K562 (cell line): ENCODE data around the gene FAM107B. TPM values are rescaled to one million over a fixed set of nuclear protein-coding genes. Genes with fewer than 3 reads are reported as not detected.

Experiments
- ATAC-seq: fragments of 200-7000 bp; cut with Tn5 transposase; 3 replicates; pipeline ENCODE4 v1.9.1; 2020; ENCODE audit warnings: moderate library complexity
- BruUV-seq: library from RNA; stranded (reverse); fragments of 400-500 nt; replicated peaks from 2 replicates; lab custom pipeline; 2021; lab: Mats Ljungman, UMichigan
- CTCF ChIA-PET: fragments of 300-600 bp; formaldehyde crosslinking; extraction: SDS; loops from one replicate; lab custom pipeline; 2021; ENCODE audit warnings: low intra/inter-chr PET ratio; lab: Yijun Ruan, JAX
- POLR2A ChIA-PET: fragments of 300-600, 350-650 bp; sonication (Branson Sonifier 250); formaldehyde crosslinking; extraction: SDS; loops from one replicate; lab custom pipeline; 2021; ENCODE audit warnings: antibody characterized with exemption, inconsistent platforms; lab: Yijun Ruan, JAX
- DNase-seq, 4 experiments: peaks; one replicate each; pipeline versions ENCODE4 v3.0.0 to v3.0.0-alpha.2; 2011 to 2018; ENCODE audit warnings: low spot score in 3 of 4, mixed read lengths in 3 of 4; ENCODE audit errors: extremely low read depth in 1 of 4
- FAIRE-seq: peaks from 2 replicates; lab custom pipeline; 2011; peaks lifted over from hg19 to GRCh38; lab: Jason Lieb, UNC
- H2AFZ ChIP-seq: 2 replicates; pipeline ENCODE4 v1.6.0; 2011; ENCODE audit warnings: low read depth, low read length, control low read depth, inconsistent platforms
- H3K27ac ChIP-seq: fragments of 200-600 bp; 3 replicates; pipeline ENCODE4 v1.8.0; 2011; ENCODE audit warnings: low read depth, mild to moderate bottlenecking, control low read depth, inconsistent platforms, low read length, moderate library complexity, mixed read lengths; ENCODE audit errors: extremely low read depth
- H3K27me3 ChIP-seq, 2 experiments: fragments of 300-600 bp in 1 of 2; 2 replicates in 1 of 2; 3 replicates in 1 of 2; pipeline versions ENCODE4 v1.6.0 to v1.8.0; 2011; ENCODE audit warnings: inconsistent platforms in 2 of 2, low read length in 2 of 2, mild to moderate bottlenecking in 1 of 2, mixed read lengths in 1 of 2, moderate library complexity in 1 of 2; ENCODE audit not compliant: control insufficient read depth in 2 of 2, insufficient read depth in 2 of 2
- H3K36me3 ChIP-seq: fragments of 300-600 bp; 3 replicates; pipeline ENCODE4 v1.8.0; 2011; ENCODE audit warnings: mild to moderate bottlenecking, low read length, inconsistent platforms; ENCODE audit not compliant: control insufficient read depth, insufficient read depth
- H3K4me1 ChIP-seq, 2 experiments: fragments of 200-600 bp in 1 of 2; replicated peaks in 1 of 2; 2 replicates in 1 of 2; 3 replicates in 1 of 2; pipeline versions ENCODE4 v1.5.1 to v1.8.0; 2011; ENCODE audit warnings: inconsistent platforms in 2 of 2, low read length in 2 of 2, mild to moderate bottlenecking in 1 of 2, mixed read lengths in 1 of 2, moderate library complexity in 1 of 2; ENCODE audit not compliant: control insufficient read depth in 2 of 2, insufficient read depth in 2 of 2
- H3K4me2 ChIP-seq: 2 replicates; pipeline ENCODE4 v1.6.1; 2011; ENCODE audit warnings: low read length, control low read depth, inconsistent platforms, mixed read lengths; ENCODE audit not compliant: insufficient read depth
- H3K4me3 ChIP-seq: fragments of 200-600 bp; sonication (generic), shearing (Covaris generic); 2 replicates; pipeline ENCODE4 v1.5.1; 2016; ENCODE audit warnings: control low read depth, inconsistent platforms
- H3K79me2 ChIP-seq: fragments of 200-600 bp; 3 replicates; pipeline ENCODE4 v1.8.0; 2011; ENCODE audit warnings: low read length, inconsistent platforms; ENCODE audit not compliant: control insufficient read depth, insufficient read depth
- H3K9ac ChIP-seq, 2 experiments: 2 replicates each; pipeline versions ENCODE4 v1.6.0 to v1.6.1; 2011; ENCODE audit warnings: low read depth in 2 of 2, low read length in 2 of 2, control low read depth in 1 of 2, inconsistent platforms in 1 of 2, mild to moderate bottlenecking in 1 of 2, mixed read lengths in 1 of 2; ENCODE audit not compliant: insufficient read depth in 1 of 2
- H3K9me1 ChIP-seq: one replicate; pipeline ENCODE4 v1.6.0; 2011; ENCODE audit warnings: inconsistent platforms, mild to moderate bottlenecking, low read length, moderate library complexity; ENCODE audit not compliant: control insufficient read depth, insufficient read depth
- H3K9me3 ChIP-seq: replicated peaks from 2 replicates; pipeline ENCODE4 v1.5.1; 2011; ENCODE audit warnings: low read depth, low read length, inconsistent platforms; ENCODE audit not compliant: control insufficient read depth, insufficient read depth
- H4K20me1 ChIP-seq: replicated peaks from 2 replicates; pipeline ENCODE4 v1.6.1; 2011; ENCODE audit warnings: low read length, inconsistent platforms, mixed read lengths; ENCODE audit not compliant: control insufficient read depth, insufficient read depth
- HBP1 ChIP-seq: fragments of 450-650 bp; formaldehyde crosslinking; IDR thresholded peaks from 2 replicates; pipeline ENCODE4 v1.4.0; 2022; ENCODE audit warnings: missing genetic modification characterization
- RAD21 ChIP-seq, 2 experiments: fragments of 250-450 bp in 1 of 2; fragments of 450-650 bp in 1 of 2; sonication (Bioruptor Pico) in 1 of 2; formaldehyde crosslinking in 1 of 2; IDR thresholded peaks in 1 of 2; conservative IDR thresholded peaks in 1 of 2; 2 replicates each; pipeline versions ENCODE4 v1.4.0 to v1.8.0; 2020 to 2022; ENCODE audit warnings: mild to moderate bottlenecking in 2 of 2, moderate library complexity in 1 of 2
- THAP7 ChIP-seq: fragments of 250-450 bp; sonication (Bioruptor Pico); IDR thresholded peaks from 2 replicates; pipeline ENCODE4 v1.5.0; 2021
- ZEB2 ChIP-seq: fragments of 450-650 bp; IDR thresholded peaks from 2 replicates; pipeline ENCODE4 v1.6.1; 2016
- whole genome bisulfite sequencing: fragments of 100-300 bp; shearing (Covaris generic); methylation state at CpG from one replicate; pipeline ENCODE4 v1.1.6; 2016; ENCODE audit warnings: low coverage, mixed read lengths; ENCODE audit not compliant: insufficient coverage; ENCODE audit errors: missing lambda C conversion rate; 5-methylcytosine and 5-hydroxymethylcytosine counted together
- in situ Hi-C: fragments of 300-500 bp; cut with MboI; formaldehyde crosslinking; loops from 4 replicates; pipeline ENCODE4 v1.15.0; 2018; ENCODE audit warnings: inconsistent platforms, mixed read lengths
- intact Hi-C: fragments of 100-400 bp; cut with micrococcal nuclease; formaldehyde crosslinking; loops from 2 replicates; pipeline ENCODE4 v1.14.2; 2022
- polyA plus RNA-seq, 8 experiments: library from polyadenylated mRNA; depleted of rRNA in 4 of 8; stranded (reverse) in 5 of 8; unstranded in 3 of 8; fragments of >200 nt; fragmentation: Nextera tagmentation in 2 of 8; fragmentation: Illumina TruSeq in 1 of 8; extraction: Ambion mirVana in 2 of 8; extraction: Trizol in 1 of 8; gene quantifications; 2 replicates each; pipeline versions ENCODE4 v1.2.1 to v1.2.3, GENCODE V29; 2011 to 2014; ENCODE audit warnings: inconsistent platforms in 1 of 8, missing spikeins in 1 of 8
- total RNA-seq, 7 experiments: library from RNA; depleted of rRNA in 6 of 7; stranded (reverse); fragments of >200 nt in 6 of 7; fragmentation: Illumina TruSeq in 2 of 7; extraction: Trizol in 2 of 7; gene quantifications; 2 replicates each; pipeline versions ENCODE4 v1.2.1 to v1.2.3, GENCODE V29; 2011 to 2021; ENCODE audit warnings: low replicate concordance in 1 of 7

FAM107B gene
- total and polyA plus RNA-seq, 9 of the 15 experiments (the other 6 are each of a cell fraction or from before 2014, with no cell fraction given): 0.40 to 2.8 (median 1.4) TPM

GRCh38 chr10:14776546-14776945 is 1.8 kb upstream of the FAM107B start:
- Histone ChIP-seq H3K9me1 (no peaks in the 10 kb centered on the region), H3K27me3 (peaks cover 25 to 29% of the 10 kb centered on the region in 2 experiments), H4K20me1 (no peaks in the 10 kb centered on the region; the same call in 1 of the 2 replicates), H3K36me3 (no peaks in the 10 kb centered on the region), H3K9ac (no peak overlapping the region), H3K79me2 (no peaks in the 10 kb centered on the region), H3K9me3 (no peaks in the 10 kb centered on the region), H2AFZ (no peak overlapping the region), H3K27ac (no peak overlapping the region), H3K4me3 (no peak overlapping the region), H3K4me1 (no peaks in the 10 kb centered on the region), H3K4me2 (no peak overlapping the region)
- no peak for ATAC-seq
- in situ Hi-C loops (no loop called here), intact Hi-C loops (no loop called here)
- TF ChIP-seq HBP1 (CRISPR knock-in tag) (no peak), RAD21 (CRISPR knock-in tag; conservative IDR thresholded peaks at IDR 0.05 in 1 of 2, IDR thresholded peaks at IDR 0.05 in 1 of 2) (no peak), ZEB2 (no peak), THAP7 (CRISPR knock-in tag) (no peak)
- BruUV-seq: no TSS peak
- POLR2A ChIA-PET: interaction anchor here (0.6 kb wide), 1 partner anchor 22 kb away, joined by 3 read pairs; no protein-coding TSS in a partner anchor
- no peak for DNase-seq
- WGBS: 4% methylated on average over 9 of the region's 9 CpGs
- no peak for FAIRE-seq
- CTCF ChIA-PET: no interaction called here
